Karpas-422 (cell line): ENCODE measurements around the gene VCL. TPM values are rescaled to one million over a fixed set of nuclear protein-coding genes. Genes with fewer than 3 reads are reported as not detected.
A peak's percentile ranks its signal among the peaks of the same experiment; 100 is the strongest.

ENCODE experiments used
- DNase-seq: peaks from one replicate; pipeline ENCODE4 v3.0.0-alpha.2; 2015
- H2AFZ ChIP-seq: fragments of 200-600 bp; sonication (generic); 2 replicates; pipeline ENCODE4 v1.6.1; 2014; ENCODE audit warnings: antibody characterized with exemption, low read length, mixed read lengths
- H3K27ac ChIP-seq: fragments of 200-600 bp; sonication (generic); 2 replicates; pipeline ENCODE4 v1.5.1; 2014; ENCODE audit warnings: mild to moderate bottlenecking, low read length, moderate library complexity
- H3K27me3 ChIP-seq: fragments of 200-600 bp; sonication (generic); 2 replicates; pipeline ENCODE4 v1.6.1; 2014; ENCODE audit warnings: low read length, mixed read lengths
- H3K36me3 ChIP-seq: fragments of 200-600 bp; sonication (generic); 2 replicates; pipeline ENCODE4 v1.6.1; 2014; ENCODE audit warnings: low read length, mixed read lengths; ENCODE audit not compliant: insufficient read depth
- H3K4me1 ChIP-seq: fragments of 200-600 bp; sonication (generic); 2 replicates; pipeline ENCODE4 v1.6.1; 2014; ENCODE audit warnings: mild to moderate bottlenecking, low read length, mixed read lengths
- H3K4me2 ChIP-seq: fragments of 200-600 bp; sonication (generic); 2 replicates; pipeline ENCODE4 v1.6.1; 2014; ENCODE audit warnings: low read length, low read depth, mild to moderate bottlenecking; ENCODE audit not compliant: poor library complexity, severe bottlenecking
- H3K4me3 ChIP-seq: fragments of 200-600 bp; sonication (generic); 2 replicates; pipeline ENCODE4 v1.5.1; 2014; ENCODE audit warnings: mild to moderate bottlenecking, antibody characterized with exemption, low read length, mixed read lengths
- H3K79me2 ChIP-seq: fragments of 200-600 bp; sonication (generic); 2 replicates; pipeline ENCODE4 v1.6.1; 2014; ENCODE audit warnings: mild to moderate bottlenecking, low read length, mixed read lengths
- H3K9ac ChIP-seq: fragments of 200-600 bp; sonication (generic); 2 replicates; pipeline ENCODE4 v1.6.0; 2014; ENCODE audit warnings: low read length
- H3K9me2 ChIP-seq: fragments of 200-600 bp; sonication (generic), shearing (Covaris generic); replicated peaks from 2 replicates; pipeline ENCODE4 v1.6.0; 2014; ENCODE audit warnings: mild to moderate bottlenecking, low read length, moderate library complexity; ENCODE audit not compliant: insufficient read depth
- H3K9me3 ChIP-seq: fragments of 300-700, 200-600 bp; sonication (generic); 2 replicates; pipeline ENCODE4 v1.6.1; 2014; ENCODE audit warnings: low read length, mixed read lengths
- H4K20me1 ChIP-seq: fragments of 200-600 bp; sonication (generic); 2 replicates; pipeline ENCODE4 v1.6.1; 2014; ENCODE audit warnings: mild to moderate bottlenecking, antibody characterized with exemption, low read length, low read depth; ENCODE audit not compliant: insufficient read depth
- total RNA-seq: library from RNA; depleted of rRNA; stranded (reverse); fragments of >200 nt; shearing (Covaris generic); gene quantifications from 2 replicates; pipeline ENCODE4 v1.2.3, GENCODE V29; 2014; ENCODE audit warnings: low replicate concordance

The VCL gene
- total RNA-seq, 1 experiment from 2014 or later, result 37.6 TPM

GRCh38 chr10:74096777-74097176, 98.9 kb downstream of the VCL start:
- Histone ChIP-seq H3K79me2 (no peaks in the 10 kb centered on the region), H2AFZ (no peak overlapping the region), H3K4me2 (no peak overlapping the region), H3K27me3 (no peaks in the 10 kb centered on the region), H4K20me1 (no peaks in the 10 kb centered on the region), H3K4me1 (peaks cover 20% of the 10 kb centered on the region), H3K9ac (no peak overlapping the region), H3K9me3 (no peaks in the 10 kb centered on the region), H3K9me2 (no peaks in the 10 kb centered on the region), H3K36me3 (peaks cover 26% of the 10 kb centered on the region; the same call in 1 of the 2 replicates), H3K27ac (no peak overlapping the region), H3K4me3 (no peak overlapping the region)
- DNase-seq, result peak; percentile 61

GRCh38 chr10:74097776-74098175, 99.9 kb downstream of the VCL start:
- Histone ChIP-seq H3K4me1 (peaks cover 20% of the 10 kb centered on the region), H3K27me3 (no peaks in the 10 kb centered on the region), H2AFZ (no peak overlapping the region), H3K9me3 (no peaks in the 10 kb centered on the region), H3K9ac (no peak overlapping the region), H3K4me2 (no peak overlapping the region), H3K27ac (no peak overlapping the region), H3K79me2 (no peaks in the 10 kb centered on the region), H3K36me3 (peaks cover 26% of the 10 kb centered on the region; the same call in 1 of the 2 replicates), H3K9me2 (no peaks in the 10 kb centered on the region), H3K4me3 (no peak overlapping the region), H4K20me1 (no peaks in the 10 kb centered on the region)
- no peak for DNase-seq

GRCh38 chr10:74099420-74099819, 101.5 kb downstream of the VCL start:
- no peaks in the 10 kb centered on the region for H3K27me3 ChIP-seq
- peaks cover 20% of the 10 kb centered on the region for H3K4me1 ChIP-seq
- no peaks in the 10 kb centered on the region for H3K9me3 ChIP-seq
- H3K4me2 ChIP-seq, result no peak overlapping the region
- H3K9me2 ChIP-seq, result no peaks in the 10 kb centered on the region
- H3K27ac ChIP-seq, result no peak overlapping the region
- peaks cover 23% of the 10 kb centered on the region; the same call in 1 of the 2 replicates for H3K36me3 ChIP-seq
- DNase-seq, result no peak
- H3K79me2 ChIP-seq, result no peaks in the 10 kb centered on the region
- no peak overlapping the region for H3K9ac ChIP-seq
- no peak overlapping the region for H2AFZ ChIP-seq
- no peak overlapping the region for H3K4me3 ChIP-seq
- H4K20me1 ChIP-seq, result no peaks in the 10 kb centered on the region

GRCh38 chr10:74099836-74100235, 101.9 kb downstream of the VCL start:
- Histone ChIP-seq H3K9me2 (no peaks in the 10 kb centered on the region), H3K9me3 (no peaks in the 10 kb centered on the region), H3K4me1 (peaks cover 20% of the 10 kb centered on the region), H3K27ac (0 out of 2 replicates have a peak overlapping the region, but pooled peaks have one; percentile 0), H3K9ac (no peak overlapping the region), H3K4me2 (no peak overlapping the region), H3K36me3 (peaks cover 24% of the 10 kb centered on the region; the same call in 1 of the 2 replicates), H3K79me2 (no peaks in the 10 kb centered on the region), H4K20me1 (no peaks in the 10 kb centered on the region), H3K27me3 (no peaks in the 10 kb centered on the region), H2AFZ (no peak overlapping the region), H3K4me3 (no peak overlapping the region)
- DNase-seq, result no peak

- no peaks in the 10 kb centered on the region for H3K27me3 ChIP-seq
- H3K36me3 ChIP-seq, result peaks cover 30% of the 10 kb centered on the region; the same call in 1 of the 2 replicates
- peak; percentile 81 for DNase-seq
- H3K9ac ChIP-seq, result no peak overlapping the region
- H2AFZ ChIP-seq, result no peak overlapping the region
- H3K4me2 ChIP-seq, result no peak overlapping the region
- H4K20me1 ChIP-seq, result no peaks in the 10 kb centered on the region
- no peaks in the 10 kb centered on the region for H3K9me3 ChIP-seq
- peaks cover 12% of the 10 kb centered on the region for H3K4me1 ChIP-seq
- H3K9me2 ChIP-seq, result no peaks in the 10 kb centered on the region
- no peaks in the 10 kb centered on the region for H3K79me2 ChIP-seq
- H3K4me3 ChIP-seq, result no peak overlapping the region
- no peak overlapping the region for H3K27ac ChIP-seq
Measured at GRCh38 chr10:74103560-74104258, 105.8 kb downstream of the VCL start.

GRCh38 chr10:74104480-74104879, 106.6 kb downstream of the VCL start:
- H3K79me2 ChIP-seq, result no peaks in the 10 kb centered on the region
- no peak overlapping the region for H3K4me2 ChIP-seq
- no peaks in the 10 kb centered on the region for H3K27me3 ChIP-seq
- H3K36me3 ChIP-seq, result peaks cover 34% of the 10 kb centered on the region; the same call in 1 of the 2 replicates
- no peak overlapping the region for H3K4me3 ChIP-seq
- no peaks in the 10 kb centered on the region for H3K9me3 ChIP-seq
- H3K4me1 ChIP-seq, result peaks cover 10% of the 10 kb centered on the region
- H2AFZ ChIP-seq, result no peak overlapping the region
- DNase-seq, result no peak
- no peaks in the 10 kb centered on the region for H3K9me2 ChIP-seq
- H4K20me1 ChIP-seq, result no peaks in the 10 kb centered on the region
- no peak overlapping the region for H3K9ac ChIP-seq
- H3K27ac ChIP-seq, result no peak overlapping the region

GRCh38 chr10:74104996-74105395, 107.1 kb downstream of the VCL start:
- no peak overlapping the region for H2AFZ ChIP-seq
- peaks cover 38% of the 10 kb centered on the region; the same call in 1 of the 2 replicates for H3K36me3 ChIP-seq
- H3K27ac ChIP-seq, result no peak overlapping the region
- no peak for DNase-seq
- no peaks in the 10 kb centered on the region for H3K79me2 ChIP-seq
- no peak overlapping the region for H3K4me3 ChIP-seq
- no peaks in the 10 kb centered on the region for H4K20me1 ChIP-seq
- H3K9ac ChIP-seq, result no peak overlapping the region
- H3K9me2 ChIP-seq, result no peaks in the 10 kb centered on the region
- H3K9me3 ChIP-seq, result no peaks in the 10 kb centered on the region
- H3K4me2 ChIP-seq, result no peak overlapping the region
- no peaks in the 10 kb centered on the region for H3K27me3 ChIP-seq
- H3K4me1 ChIP-seq, result peaks cover 7% of the 10 kb centered on the region

GRCh38 chr10:74107391-74107790, 109.5 kb downstream of the VCL start:
- H3K79me2 ChIP-seq, result no peaks in the 10 kb centered on the region
- no peak overlapping the region for H3K4me3 ChIP-seq
- H3K4me1 ChIP-seq, result peaks cover 3% of the 10 kb centered on the region; the same call in 1 of the 2 replicates
- no peaks in the 10 kb centered on the region for H3K27me3 ChIP-seq
- H3K9me3 ChIP-seq, result no peaks in the 10 kb centered on the region
- no peak for DNase-seq
- H3K9ac ChIP-seq, result no peak overlapping the region
- H3K36me3 ChIP-seq, result peaks cover 49% of the 10 kb centered on the region; the same call in 1 of the 2 replicates
- H3K9me2 ChIP-seq, result no peaks in the 10 kb centered on the region
- no peaks in the 10 kb centered on the region for H4K20me1 ChIP-seq
- no peak overlapping the region for H3K4me2 ChIP-seq
- H2AFZ ChIP-seq, result no peak overlapping the region
- H3K27ac ChIP-seq, result no peak overlapping the region
